Activated B cell treated with CpG ODN at 0.5 μM for 24 hours (primary cell): ENCODE results near the gene NFIA. TPM values are rescaled to one million over a fixed set of nuclear protein-coding genes. Genes with fewer than 3 reads are reported as not detected.

ENCODE experiments used
- ATAC-seq: fragments of 200-7000 bp; cut with Tn5 transposase; one replicate; pipeline ENCODE4 v1.10.0; 2021; ENCODE audit warnings: low read depth, mild to moderate bottlenecking, moderate library complexity
- CTCF ChIA-PET: fragments of 350-600 bp; sonication (Branson Sonifier 250); formaldehyde crosslinking; loops from one replicate; lab custom pipeline; 2021; ENCODE audit warnings: antibody characterized with exemption; lab: Charles Lee
- POLR2A ChIA-PET: fragments of 350-600 bp; sonication (Branson Sonifier 250); formaldehyde crosslinking; loops from one replicate; lab custom pipeline; 2021; ENCODE audit warnings: antibody characterized with exemption; lab: Charles Lee
- DNase-seq: peaks from one replicate; pipeline ENCODE4 v3.0.0; 2022
- H3K27ac Mint-ChIP-seq: one replicate; pipeline ENCODE4 v1.8.0; 2020; ENCODE audit warnings: mixed read lengths
- H3K27me3 Mint-ChIP-seq: one replicate; pipeline ENCODE4 v1.8.0; 2021; ENCODE audit warnings: mixed read lengths
- H3K36me3 Mint-ChIP-seq: one replicate; pipeline ENCODE4 v1.8.0; 2021; ENCODE audit warnings: low read depth, mixed read lengths
- H3K4me1 Mint-ChIP-seq: one replicate; pipeline ENCODE4 v1.8.0; 2021; ENCODE audit warnings: mixed read lengths
- H3K4me3 Mint-ChIP-seq: one replicate; pipeline ENCODE4 v1.8.0; 2020; ENCODE audit warnings: mild to moderate bottlenecking, mixed read lengths
- H3K9me3 Mint-ChIP-seq: one replicate; pipeline ENCODE4 v1.8.0; 2020; ENCODE audit warnings: mixed read lengths
- CTCF ChIP-seq: fragments of 200-600 bp; IDR thresholded peaks from one replicate; pipeline ENCODE4 v1.8.0; 2022; ENCODE audit warnings: antibody characterized with exemption, mild to moderate bottlenecking
- intact Hi-C: fragments of 100-400 bp; cut with micrococcal nuclease; formaldehyde crosslinking; loops from one replicate; pipeline ENCODE4 v1.15.1; 2024
- total RNA-seq: library from RNA; stranded (reverse); gene quantifications from 2 replicates; pipeline ENCODE4 v1.2.3, GENCODE V29; 2022

NFIA gene
- total RNA-seq, 1 donor from 2014 or later: 0.13 TPM

DNA sequence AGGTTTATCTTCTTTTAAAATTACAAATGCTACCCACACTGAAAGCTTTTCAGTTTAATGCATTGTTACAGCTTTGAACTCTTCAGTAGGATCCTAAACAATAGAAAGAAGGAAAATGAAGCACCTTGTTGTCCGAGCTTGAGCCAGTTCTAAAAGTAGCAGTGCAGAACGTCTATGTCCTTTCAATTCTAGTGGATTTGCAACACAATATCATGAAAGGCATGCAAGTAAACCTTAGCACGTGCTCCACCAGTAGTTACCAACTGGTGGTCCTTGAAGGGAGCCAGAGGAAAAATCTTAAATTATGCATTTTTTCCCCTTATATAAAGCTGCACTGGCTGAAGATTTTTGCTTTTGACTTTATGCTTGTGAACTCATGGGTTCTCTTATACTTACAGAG lies 208.2 kb downstream of the NFIA start:
- TF ChIP-seq CTCF: no peak
- Mint-ChIP-seq H3K27me3 (peaks cover 2% of the 10 kb centered on the region), H3K9me3 (no peaks in the 10 kb centered on the region), H3K4me3 (no peak overlapping the region), H3K27ac (no peak overlapping the region), H3K36me3 (no peaks in the 10 kb centered on the region), H3K4me1 (no peaks in the 10 kb centered on the region)
- ChIA-PET CTCF (no interaction called here), POLR2A (no interaction called here)
- DNase-seq (no peak), ATAC-seq (no peak)
- intact Hi-C loops: no loop called here

DNA sequence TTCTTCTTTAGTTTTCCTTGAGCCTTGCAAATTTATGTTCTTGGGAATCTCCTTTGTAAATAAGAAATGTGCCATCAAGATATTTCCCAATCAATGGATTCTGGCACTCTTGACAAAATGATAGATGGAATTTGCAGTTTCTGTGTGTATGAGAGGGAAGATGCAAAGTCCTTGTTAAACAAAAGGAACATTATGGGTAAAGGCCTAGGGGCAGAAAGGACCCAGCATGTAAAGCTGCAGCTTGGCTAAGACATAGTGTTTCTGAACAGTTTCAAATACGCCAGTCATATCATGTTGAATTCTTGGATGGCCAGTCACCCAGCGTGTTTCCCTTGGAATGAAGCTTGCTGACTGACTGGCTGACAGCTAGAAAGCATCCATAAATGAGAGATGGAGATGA lies 210.8 kb downstream of the NFIA start:
- no peaks in the 10 kb centered on the region for H3K9me3 Mint-ChIP-seq
- no peak overlapping the region for H3K27ac Mint-ChIP-seq
- H3K36me3 Mint-ChIP-seq: no peaks in the 10 kb centered on the region
- no peak for TF ChIP-seq CTCF
- intact Hi-C loops: no loop called here
- H3K4me1 Mint-ChIP-seq: no peaks in the 10 kb centered on the region
- H3K27me3 Mint-ChIP-seq: peaks cover 5% of the 10 kb centered on the region
- ATAC-seq: no peak
- POLR2A ChIA-PET: no interaction called here
- CTCF ChIA-PET: no interaction called here
- no peak for DNase-seq
- no peak overlapping the region for H3K4me3 Mint-ChIP-seq

DNA sequence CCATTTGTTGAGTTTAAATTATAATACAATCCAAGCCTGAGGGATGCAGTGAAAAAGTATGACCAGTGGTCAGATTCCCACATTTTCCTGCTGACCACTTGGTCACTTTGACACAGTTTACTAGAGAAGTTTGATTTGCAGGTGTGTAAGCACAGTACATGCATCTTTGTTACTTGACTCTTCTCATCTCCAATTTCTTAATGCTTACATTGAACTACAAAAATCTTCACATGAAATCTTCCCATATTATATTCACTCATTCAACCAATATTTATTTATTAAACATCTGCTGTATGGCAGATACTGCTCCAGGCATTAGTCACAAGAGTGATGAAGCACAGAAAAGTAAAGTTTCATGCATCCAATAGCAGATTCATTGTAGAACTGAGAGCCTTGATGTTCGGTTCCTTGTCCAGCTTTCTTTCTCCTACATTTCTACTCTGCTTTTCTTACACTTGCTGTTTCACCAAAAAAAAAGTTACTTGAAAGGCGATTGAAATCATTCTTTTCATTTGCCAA lies 211.7 kb downstream of the NFIA start:
- no peak for TF ChIP-seq CTCF
- DNase-seq: no peak
- CTCF ChIA-PET: no interaction called here
- Mint-ChIP-seq H3K4me1 (no peaks in the 10 kb centered on the region), H3K27ac (no peak overlapping the region), H3K4me3 (no peak overlapping the region), H3K9me3 (no peaks in the 10 kb centered on the region), H3K36me3 (no peaks in the 10 kb centered on the region), H3K27me3 (peaks cover 3% of the 10 kb centered on the region)
- no peak for ATAC-seq
- POLR2A ChIA-PET: no interaction called here
- intact Hi-C loops: no loop called here

DNA sequence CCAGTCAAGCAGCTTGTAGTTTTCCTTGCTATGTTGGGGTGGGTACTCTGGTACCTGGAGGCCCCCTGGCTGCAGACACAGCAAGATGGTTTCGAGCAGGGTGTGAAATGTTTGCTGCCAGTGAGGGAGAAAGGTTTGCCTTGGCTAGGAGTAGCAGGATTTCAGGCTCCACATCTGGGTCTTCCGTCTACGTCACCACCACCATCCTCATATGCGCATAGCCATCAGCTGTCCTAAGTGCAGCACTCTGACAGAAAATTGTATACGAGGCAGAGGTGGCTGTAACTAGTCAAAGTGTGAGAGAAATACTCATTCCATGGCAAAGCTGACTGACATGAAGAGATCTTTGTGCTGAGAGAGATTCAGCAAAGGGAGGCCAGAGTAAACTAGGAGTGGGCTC lies 212.6 kb downstream of the NFIA start:
- Mint-ChIP-seq H3K36me3 (no peaks in the 10 kb centered on the region), H3K4me3 (no peak overlapping the region)
- no peak for ATAC-seq

GRCh38 chr1:61295818-61296537 lies 213.6 kb downstream of the NFIA start:
- DNase-seq: no peak
- no peaks in the 10 kb centered on the region for H3K36me3 Mint-ChIP-seq
- no peak overlapping the region for H3K4me3 Mint-ChIP-seq
- TF ChIP-seq CTCF: no peak
- H3K9me3 Mint-ChIP-seq: no peaks in the 10 kb centered on the region
- no peak for ATAC-seq
- POLR2A ChIA-PET: no interaction called here
- no peak overlapping the region for H3K27ac Mint-ChIP-seq
- H3K27me3 Mint-ChIP-seq: peaks cover 3% of the 10 kb centered on the region
- intact Hi-C loops: no loop called here
- H3K4me1 Mint-ChIP-seq: no peaks in the 10 kb centered on the region
- CTCF ChIA-PET: no interaction called here

More for the DNA sequence above, 212.6 kb downstream of the NFIA start:
- no peaks in the 10 kb centered on the region for H3K9me3 Mint-ChIP-seq
- DNase-seq: no peak
- H3K27me3 Mint-ChIP-seq: peaks cover 3% of the 10 kb centered on the region
- POLR2A ChIA-PET: no interaction called here
- CTCF ChIA-PET: no interaction called here
- H3K27ac Mint-ChIP-seq: no peak overlapping the region
- no peak for TF ChIP-seq CTCF
- H3K4me1 Mint-ChIP-seq: no peaks in the 10 kb centered on the region
- intact Hi-C loops: no loop called here
